ENCODE results near the gene RCE1. TPM values are rescaled to one million over a fixed set of nuclear protein-coding genes. Genes with fewer than 3 reads are reported as not detected.

RCE1 gene
- total RNA-seq, 1 experiment from 2014 or later = 33.1 TPM

DNA sequence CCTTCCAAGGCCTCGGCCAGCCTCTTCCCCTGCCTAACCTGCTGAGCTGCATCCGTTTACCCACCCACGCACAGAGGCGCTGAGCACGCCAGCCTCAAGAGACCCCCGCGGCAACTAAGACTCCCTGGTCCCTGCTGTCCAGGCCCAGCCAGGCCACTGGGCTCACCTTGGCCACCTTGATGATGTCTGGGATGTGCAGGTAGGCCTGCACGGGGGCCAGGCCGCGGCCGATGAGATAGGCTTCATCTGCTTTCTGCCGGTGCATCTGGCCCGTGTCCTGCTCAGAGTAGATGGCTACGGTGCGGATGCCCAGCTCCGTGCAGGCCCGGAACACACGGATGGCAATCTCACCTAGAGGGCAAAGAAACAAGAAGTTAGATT, 28.3 kb downstream of the RCE1 start:
- Histone ChIP-seq H3K9me3 (ENCODE audit: low read depth, low read length, poor library complexity, severe bottlenecking) (no peaks in the 10 kb centered on the region), H3K27ac (ENCODE audit: low read depth, low read length, poor library complexity, severe bottlenecking) (no peak overlapping the region), H3K4me3 (ENCODE audit: low read depth, low read length, poor library complexity, severe bottlenecking) (no peak overlapping the region), H3K27me3 (replicated peaks; ENCODE audit: insufficient read depth, low read depth, low read length, poor library complexity) (no peaks in the 10 kb centered on the region), H3K36me3 (ENCODE audit: insufficient read depth, low read length, poor library complexity, severe bottlenecking) (no peaks in the 10 kb centered on the region), H3K4me1 (ENCODE audit: insufficient read depth, low read length, poor library complexity, severe bottlenecking) (no peaks in the 10 kb centered on the region)
- intact Hi-C loops (cut with micrococcal nuclease; ENCODE audit: unreplicated experiment) = no loop called here
- no peak for DNase-seq (ENCODE audit: low spot score)
- no TSS peak for BruUV-seq (replicated peaks)
- CTCF ChIA-PET = interaction anchor here (0.9 to 1.0 kb wide), 2 partner anchors 13 to 15 kb away, joined by 3 to 4 read pairs; no protein-coding TSS in a partner anchor
- TF ChIP-seq CTCF (conservative IDR thresholded peaks at IDR 0.05; ENCODE audit: low read depth, low read length) (no peak), EZH2 (IDR thresholded peaks at IDR 0.05; ENCODE audit: borderline replicate concordance, low read depth, low read length, poor library complexity, severe bottlenecking) (no peak)
- POLR2A ChIA-PET (ENCODE audit: low non-redundant PET) = no interaction called here

DNA sequence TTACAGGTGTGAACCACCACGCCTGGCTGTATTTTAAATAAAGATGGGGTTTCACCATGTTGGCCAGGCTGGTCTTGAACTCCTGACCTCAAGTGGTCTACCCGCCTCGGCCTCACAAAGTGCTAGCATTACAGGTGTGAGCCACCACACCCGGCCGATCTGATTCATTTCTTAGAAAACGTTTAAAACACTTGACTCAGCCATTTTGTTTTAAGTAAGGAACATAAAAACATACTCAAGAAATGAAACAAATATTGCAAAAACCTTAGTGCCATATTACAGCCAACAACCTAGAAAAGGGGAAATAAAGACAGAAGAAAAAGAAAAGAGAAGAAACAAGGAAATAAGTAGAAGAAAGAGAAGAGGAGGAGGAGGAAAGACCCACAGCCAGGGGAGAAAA, 31.0 kb downstream of the RCE1 start:
- Histone ChIP-seq H3K4me1 (ENCODE audit: insufficient read depth, low read length, poor library complexity, severe bottlenecking) (no peaks in the 10 kb centered on the region), H3K4me3 (ENCODE audit: low read depth, low read length, poor library complexity, severe bottlenecking) (no peak overlapping the region), H3K36me3 (ENCODE audit: insufficient read depth, low read length, poor library complexity, severe bottlenecking) (no peaks in the 10 kb centered on the region), H3K9me3 (ENCODE audit: low read depth, low read length, poor library complexity, severe bottlenecking) (no peaks in the 10 kb centered on the region), H3K27ac (ENCODE audit: low read depth, low read length, poor library complexity, severe bottlenecking) (no peak overlapping the region), H3K27me3 (replicated peaks; ENCODE audit: insufficient read depth, low read depth, low read length, poor library complexity) (no peaks in the 10 kb centered on the region)
- TF ChIP-seq EZH2 (IDR thresholded peaks at IDR 0.05; ENCODE audit: borderline replicate concordance, low read depth, low read length, poor library complexity, severe bottlenecking) (no peak), CTCF (conservative IDR thresholded peaks at IDR 0.05; ENCODE audit: low read depth, low read length) (no peak)
- intact Hi-C loops (cut with micrococcal nuclease; ENCODE audit: unreplicated experiment) = no loop called here
- ChIA-PET CTCF (no interaction called here), POLR2A (ENCODE audit: low non-redundant PET) (no interaction called here)
- no peak for DNase-seq (ENCODE audit: low spot score)
- no TSS peak for BruUV-seq (replicated peaks)

GRCh38 chr11:66875378-66875777, 32.1 kb downstream of the RCE1 start:
- H3K4me3 ChIP-seq (ENCODE audit: low read depth, low read length, poor library complexity, severe bottlenecking) = no peak overlapping the region
- no peak overlapping the region for H3K27ac ChIP-seq (ENCODE audit: low read depth, low read length, poor library complexity, severe bottlenecking)
- no TSS peak for BruUV-seq (replicated peaks)
- no peaks in the 10 kb centered on the region for H3K9me3 ChIP-seq (ENCODE audit: low read depth, low read length, poor library complexity, severe bottlenecking)
- ChIA-PET POLR2A (ENCODE audit: low non-redundant PET) (no interaction called here), CTCF (no interaction called here)
- TF ChIP-seq EZH2 (IDR thresholded peaks at IDR 0.05; ENCODE audit: borderline replicate concordance, low read depth, low read length, poor library complexity, severe bottlenecking) (no peak), CTCF (conservative IDR thresholded peaks at IDR 0.05; ENCODE audit: low read depth, low read length) (no peak)
- H3K27me3 ChIP-seq (replicated peaks; ENCODE audit: insufficient read depth, low read depth, low read length, poor library complexity) = no peaks in the 10 kb centered on the region
- no peaks in the 10 kb centered on the region for H3K36me3 ChIP-seq (ENCODE audit: insufficient read depth, low read length, poor library complexity, severe bottlenecking)
- DNase-seq (ENCODE audit: low spot score) = no peak
- peaks cover 3% of the 10 kb centered on the region for H3K4me1 ChIP-seq (ENCODE audit: insufficient read depth, low read length, poor library complexity, severe bottlenecking)
- intact Hi-C loops (cut with micrococcal nuclease; ENCODE audit: unreplicated experiment) = no loop called here

Data from A673 (cell line).